HEK293 (cell line): ENCODE results near the gene SORBS2.

ENCODE experiments used
- CTCF ChIA-PET: fragments of 350-600 bp; formaldehyde crosslinking; extraction: SDS; loops from one replicate; lab custom pipeline; 2021; ENCODE audit warnings: antibody characterized with exemption; lab: Yijun Ruan, JAX
- POLR2A ChIA-PET: fragments of 300-600 bp; formaldehyde crosslinking; extraction: SDS; loops from one replicate; lab custom pipeline; 2020; ENCODE audit warnings: antibody characterized with exemption, inconsistent platforms; lab: Yijun Ruan, JAX
- H3K27ac ChIP-seq: fragments of 200-500 bp; sonication (Bioruptor generic); 2 replicates; pipeline ENCODE4 v1.5.1; 2014; ENCODE audit warnings: low read depth, low read length, control low read depth, inconsistent platforms; ENCODE audit errors: extremely low read depth
- H3K36me3 ChIP-seq, 2 experiments: fragments of 200-500 bp in 1 of 2; sonication (Bioruptor generic) in 1 of 2; 1 replicate in 1 of 2; 2 replicates in 1 of 2; pipeline ENCODE4 v1.5.1; 2014 to 2017; ENCODE audit warnings: inconsistent platforms in 2 of 2, low read length in 2 of 2; ENCODE audit not compliant: control insufficient read depth in 2 of 2, insufficient read depth in 1 of 2
- H3K4me1 ChIP-seq: fragments of 200-500 bp; sonication (Bioruptor generic); 2 replicates; pipeline ENCODE4 v1.5.1; 2014; ENCODE audit warnings: mild to moderate bottlenecking, low read length, inconsistent platforms; ENCODE audit not compliant: control insufficient read depth, insufficient read depth
- H3K4me3 ChIP-seq: 2 replicates; pipeline ENCODE4 v1.5.1; 2011; ENCODE audit warnings: low read depth, mild to moderate bottlenecking, control low read depth, low read length, moderate library complexity
- H3K9me3 ChIP-seq: fragments of 200-500 bp; sonication (Bioruptor generic); 2 replicates; pipeline ENCODE4 v1.5.1; 2014; ENCODE audit warnings: low read depth, low read length, inconsistent platforms; ENCODE audit not compliant: control insufficient read depth, insufficient read depth
- GLI2 ChIP-seq: fragments of 450-650 bp; formaldehyde crosslinking; IDR thresholded peaks from 2 replicates; pipeline ENCODE4; 2017; ENCODE audit warnings: missing biosample characterization, missing genetic modification characterization, low read depth, borderline replicate concordance
- HOXD13 ChIP-seq: sonication (generic); formaldehyde crosslinking; IDR thresholded peaks from 2 replicates; pipeline ENCODE4 v1.8.0; 2022; ENCODE audit warnings: missing genetic modification reagents, borderline replicate concordance
- KLF1 ChIP-seq: fragments of 450-650 bp; formaldehyde crosslinking; IDR thresholded peaks from 2 replicates; pipeline ENCODE4 v1.5.1; 2016; ENCODE audit warnings: missing biosample characterization, missing genetic modification characterization
- KLF8 ChIP-seq: fragments of 450-650 bp; formaldehyde crosslinking; IDR thresholded peaks from 2 replicates; pipeline ENCODE4 v1.5.1; 2016; ENCODE audit warnings: missing biosample characterization, missing genetic modification characterization
- MEIS1 ChIP-seq: sonication (generic); formaldehyde crosslinking; IDR thresholded peaks from 2 replicates; pipeline ENCODE4 v1.8.1; 2022; ENCODE audit warnings: missing genetic modification reagents, mild to moderate bottlenecking, borderline replicate concordance
- MZF1 ChIP-seq: fragments of 450-650 bp; formaldehyde crosslinking; IDR thresholded peaks from 2 replicates; pipeline ENCODE4 v1.5.1; 2017; ENCODE audit warnings: missing biosample characterization, missing genetic modification characterization, borderline replicate concordance
- PRDM10 ChIP-seq: fragments of 450-650 bp; formaldehyde crosslinking; IDR thresholded peaks from 2 replicates; pipeline ENCODE4 v1.5.1; 2016; ENCODE audit warnings: missing biosample characterization, missing genetic modification characterization
- SALL2 ChIP-seq: fragments of 450-650 bp; formaldehyde crosslinking; IDR thresholded peaks from 2 replicates; pipeline ENCODE4 v1.5.0; 2017; ENCODE audit warnings: missing biosample characterization, mild to moderate bottlenecking, missing genetic modification characterization, borderline replicate concordance
- ZNF132 ChIP-seq: fragments of 450-650 bp; formaldehyde crosslinking; IDR thresholded peaks from 2 replicates; pipeline ENCODE4 v1.5.1; 2017; ENCODE audit warnings: missing biosample characterization, missing genetic modification characterization, borderline replicate concordance
- ZNF138 ChIP-seq: fragments of 450-650 bp; formaldehyde crosslinking; IDR thresholded peaks from 2 replicates; pipeline ENCODE4 v1.5.1; 2016; ENCODE audit warnings: missing biosample characterization, missing genetic modification characterization, borderline replicate concordance
- ZNF341 ChIP-seq: fragments of 450-650 bp; formaldehyde crosslinking; IDR thresholded peaks from 2 replicates; pipeline ENCODE4; 2016; ENCODE audit warnings: low read depth, missing biosample characterization, missing genetic modification characterization
- ZNF449 ChIP-seq: fragments of 450-650 bp; formaldehyde crosslinking; IDR thresholded peaks from 2 replicates; pipeline ENCODE4 v1.5.1; 2017; ENCODE audit warnings: missing biosample characterization, mild to moderate bottlenecking, missing genetic modification characterization, moderate library complexity
- ZSCAN16 ChIP-seq: fragments of 450-650 bp; formaldehyde crosslinking; IDR thresholded peaks from 2 replicates; pipeline ENCODE4 v1.5.1; 2016; ENCODE audit warnings: missing biosample characterization, missing genetic modification characterization

Gene SORBS2

GRCh38 chr4:185587030-185587426 is 225.0 kb downstream of the SORBS2 start (continued):
- no peak for TF ChIP-seq KLF1 (tag by site-specific recombination)

GRCh38 chr4:185585211-185585610 is 226.8 kb downstream of the SORBS2 start:
- ChIA-PET CTCF (no interaction called here), POLR2A (no interaction called here)
- Histone ChIP-seq H3K36me3 (no peaks in the 10 kb centered on the region), H3K9me3 (no peaks in the 10 kb centered on the region), H3K27ac (no peak overlapping the region), H3K4me3 (no peak overlapping the region), H3K4me1 (no peaks in the 10 kb centered on the region)
- no peak for TF ChIP-seq ZSCAN16 (tag by site-specific recombination)
- TF ChIP-seq ZNF132 (tag by site-specific recombination) = no peak

- ChIA-PET POLR2A (interaction anchor here (0.7 kb wide), 1 partner anchor 10 kb away, joined by 5 read pairs; no protein-coding TSS in a partner anchor), CTCF (interaction anchor here (1.3 to 1.8 kb wide), 2 partner anchors 13 to 15 kb away, joined by 3 to 8 read pairs; no protein-coding TSS in a partner anchor)
- H3K36me3 ChIP-seq = no peaks in the 10 kb centered on the region
- TF ChIP-seq MEIS1 = no peak
- no peak for TF ChIP-seq KLF8 (tag by site-specific recombination)
- TF ChIP-seq ZNF449 = no peak
- TF ChIP-seq MZF1 (tag by site-specific recombination) = no peak
- no peak overlapping the region for H3K4me3 ChIP-seq
- no peaks in the 10 kb centered on the region for H3K4me1 ChIP-seq
- H3K27ac ChIP-seq = no peak overlapping the region
- H3K9me3 ChIP-seq = no peaks in the 10 kb centered on the region
Measured at GRCh38 chr4:185583813-185584212, 228.2 kb downstream of the SORBS2 start.

GRCh38 chr4:185582651-185583400 is 229.2 kb downstream of the SORBS2 start:
- ChIA-PET CTCF (interaction anchor here (0.6 to 1.8 kb wide), 3 partner anchors 12 to 16 kb away, joined by 3 to 8 read pairs (median 3); no protein-coding TSS in a partner anchor), POLR2A (interaction anchor here (0.7 kb wide), 1 partner anchor 9 kb away, joined by 3 read pairs; no protein-coding TSS in a partner anchor)
- Histone ChIP-seq H3K9me3 (no peaks in the 10 kb centered on the region), H3K27ac (no peak overlapping the region), H3K4me3 (no peak overlapping the region), H3K36me3 (no peaks in the 10 kb centered on the region), H3K4me1 (no peaks in the 10 kb centered on the region)
- no peak for TF ChIP-seq HOXD13 (CRISPR knock-in tag)
- no peak for TF ChIP-seq PRDM10 (tag by site-specific recombination)
- TF ChIP-seq SALL2 (tag by site-specific recombination) = no peak
- TF ChIP-seq ZNF341 (tag by site-specific recombination) = no peak
- no peak for TF ChIP-seq ZNF138 (tag by site-specific recombination)
- TF ChIP-seq GLI2 = no peak
